Colonic mucosa (tissue), 4 donors: Measurements from ENCODE around the gene SOWAHA. TPM values are rescaled to one million over a fixed set of nuclear protein-coding genes. Genes with fewer than 3 reads are reported as not detected.
"Not testable (repeated sequence)": the region's sequence is repeated elsewhere in the genome, so short reads cannot be mapped to it uniquely, and the experiment has no call there.

Experiments used
- DNase-seq: peaks from one replicate; pipeline ENCODE4 v3.0.0-alpha.2; 2020
- H3K27ac ChIP-seq: fragments of 200-600 bp; one replicate; pipeline ENCODE4 v1.8.0; 2021
- H3K27me3 ChIP-seq: fragments of 200-600 bp; one replicate; pipeline ENCODE4 v1.8.0; 2021
- H3K36me3 ChIP-seq: fragments of 200-600 bp; one replicate; pipeline ENCODE4 v1.8.0; 2021
- H3K4me1 ChIP-seq: fragments of 200-600 bp; one replicate; pipeline ENCODE4 v1.8.0; 2021; ENCODE audit warnings: mild to moderate bottlenecking
- H3K4me3 ChIP-seq: fragments of 200-600 bp; one replicate; pipeline ENCODE4 v1.8.0; 2021
- H3K9ac ChIP-seq, 2 donors: one replicate each; pipeline ENCODE4 v1.7.0; 2013; ENCODE audit warnings: control low read depth in 2 of 2, low read depth in 2 of 2, low read length in 2 of 2
- H3K9me3 ChIP-seq: fragments of 200-600 bp; one replicate; pipeline ENCODE4 v1.8.0; 2021
- CTCF ChIP-seq: fragments of 200-600 bp; IDR thresholded peaks from one replicate; pipeline ENCODE4 v1.8.0; 2022; ENCODE audit warnings: antibody characterized with exemption, mild to moderate bottlenecking
- intact Hi-C: fragments of 100-400 bp; cut with DNase I; formaldehyde crosslinking; loops from one replicate; pipeline ENCODE4 v1.14.1; 2022
- total RNA-seq, 2 donors: library from RNA; stranded (reverse); fragmentation: NEBNext Ultra II Directional in 1 of 2; extraction: Animal tissue kit (Norgen Biotek cat#: 25700) in 1 of 2; gene quantifications; one replicate each; pipeline ENCODE4 v1.2.1, GENCODE V29; 2021
- donor health status: healthy.
- donor health status: DM: no; HTN: no; CAD: no.
- donor health status: DM: no; HTN: no; CAD: no.

The SOWAHA gene
- total RNA-seq, 2 donors from 2014 or later, result 12.4 to 30.7 TPM

GRCh38 chr5:132853323-132853722, 40.2 kb downstream of the SOWAHA start:
- TF ChIP-seq CTCF, result no peak
- H3K4me3 ChIP-seq, result no peak overlapping the region
- no peaks in the 10 kb centered on the region for H3K9me3 ChIP-seq
- no peaks in the 10 kb centered on the region for H3K27me3 ChIP-seq
- no peak overlapping the region for H3K27ac ChIP-seq
- H3K4me1 ChIP-seq, result no peaks in the 10 kb centered on the region
- intact Hi-C loops, result no loop called here
- no peaks in the 10 kb centered on the region for H3K36me3 ChIP-seq
- H3K9ac ChIP-seq, result no peak overlapping the region
- DNase-seq, result no peak

GRCh38 chr5:132853790-132854189, 40.7 kb downstream of the SOWAHA start:
- Histone ChIP-seq H3K36me3 (no peaks in the 10 kb centered on the region), H3K9ac (no peak overlapping the region), H3K27me3 (no peaks in the 10 kb centered on the region), H3K4me3 (no peak overlapping the region), H3K27ac (no peak overlapping the region), H3K9me3 (no peaks in the 10 kb centered on the region), H3K4me1 (no peaks in the 10 kb centered on the region)
- intact Hi-C loops, result no loop called here
- DNase-seq, result no peak
- no peak for TF ChIP-seq CTCF

- H3K27me3 ChIP-seq, result no peaks in the 10 kb centered on the region
- H3K9me3 ChIP-seq, result no peaks in the 10 kb centered on the region
- no peak for TF ChIP-seq CTCF
- intact Hi-C loops, result no loop called here
- H3K27ac ChIP-seq, result no peak overlapping the region
- H3K36me3 ChIP-seq, result no peaks in the 10 kb centered on the region
- no peak overlapping the region for H3K9ac ChIP-seq
- DNase-seq, result no peak
- H3K4me3 ChIP-seq, result no peak overlapping the region
- H3K4me1 ChIP-seq, result no peaks in the 10 kb centered on the region
Measured at GRCh38 chr5:132854301-132854700, 41.2 kb downstream of the SOWAHA start.

- intact Hi-C loops, H3K9ac ChIP-seq, DNase-seq, H3K36me3 ChIP-seq, H3K4me3 ChIP-seq, H3K27me3 ChIP-seq, H3K9me3 ChIP-seq, H3K4me1 ChIP-seq, H3K27ac ChIP-seq: not testable (repeated sequence)
Measured at GRCh38 chr5:132854992-132855391, 41.9 kb downstream of the SOWAHA start.

- H3K36me3 ChIP-seq, result no peaks in the 10 kb centered on the region
- no peak overlapping the region for H3K9ac ChIP-seq
- no peak for TF ChIP-seq CTCF
- no peak for DNase-seq
- no peaks in the 10 kb centered on the region for H3K27me3 ChIP-seq
- intact Hi-C loops, result no loop called here
- H3K9me3 ChIP-seq, result no peaks in the 10 kb centered on the region
- no peak overlapping the region for H3K27ac ChIP-seq
- no peak overlapping the region for H3K4me3 ChIP-seq
- H3K4me1 ChIP-seq, result no peaks in the 10 kb centered on the region
Measured at GRCh38 chr5:132856011-132856410, 42.9 kb downstream of the SOWAHA start.

GRCh38 chr5:132859889-132860437, 46.9 kb downstream of the SOWAHA start:
- Histone ChIP-seq H3K9me3 (no peaks in the 10 kb centered on the region), H3K27me3 (no peaks in the 10 kb centered on the region), H3K4me1 (no peaks in the 10 kb centered on the region), H3K9ac (no peak overlapping the region), H3K4me3 (no peak overlapping the region), H3K36me3 (no peaks in the 10 kb centered on the region), H3K27ac (no peak overlapping the region)
- intact Hi-C loops, result no loop called here
- TF ChIP-seq CTCF, result no peak
- no peak for DNase-seq
